Vagina (tissue), 2 donors: ENCODE results near the gene SEMA3B. TPM values are rescaled to one million over a fixed set of nuclear protein-coding genes. Genes with fewer than 3 reads are reported as not detected.

ENCODE experiments used
- DNase-seq, 2 donors: peaks; one replicate each; pipeline ENCODE4 v3.0.0-alpha.2; 2017; ENCODE audit errors: extremely low spot score in 2 of 2
- H3K27ac ChIP-seq: fragments of 200-600 bp; sonication (generic); one replicate; pipeline ENCODE4 v1.5.1; 2019
- H3K27me3 ChIP-seq: fragments of 200-600 bp; sonication (generic); one replicate; pipeline ENCODE4 v1.5.1; 2019
- H3K36me3 ChIP-seq, 2 donors: fragments of 200-600 bp; sonication (generic); one replicate each; pipeline ENCODE4 v1.5.1; 2017 to 2019
- H3K4me1 ChIP-seq: fragments of 200-600 bp; sonication (generic); one replicate; pipeline ENCODE4 v1.5.1; 2019
- H3K4me3 ChIP-seq, 2 donors: fragments of 200-600 bp; sonication (generic); 1 replicate in 1 of 2; 2 replicates in 1 of 2; pipeline ENCODE4 v1.5.1; 2016 to 2019
- H3K9me3 ChIP-seq: fragments of 200-600 bp; sonication (generic); one replicate; pipeline ENCODE4 v1.5.1; 2019
- POLR2A ChIP-seq, 2 donors: fragments of 450-650 bp; IDR thresholded peaks; one replicate each; pipeline ENCODE4 v1.6.1; 2017; ENCODE audit warnings: antibody characterized with exemption in 2 of 2, mild to moderate bottlenecking in 2 of 2, moderate library complexity in 2 of 2
- POLR2AphosphoS5 ChIP-seq, 2 donors: sonication (generic); formaldehyde crosslinking; IDR thresholded peaks; one replicate each; pipeline ENCODE4 v1.9.0; 2017; ENCODE audit warnings: antibody characterized with exemption in 2 of 2, mild to moderate bottlenecking in 2 of 2, low read depth in 1 of 2; ENCODE audit not compliant: insufficient read depth in 1 of 2
- intact Hi-C: fragments of 100-400 bp; cut with DNase I; formaldehyde crosslinking; loops from one replicate; pipeline ENCODE4 v1.15.1; 2023
- total RNA-seq: library from RNA; depleted of rRNA; stranded (reverse); fragments of >200 nt; gene quantifications from one replicate; pipeline ENCODE4 v1.2.3, GENCODE V29; 2016
- TF ChIP-seq, protein P1 (sequence below), 3 experiments: fragments of 450-650 bp in 2 of 3; fragments of 200-600 bp in 1 of 3; sonication (generic) in 1 of 3; IDR thresholded peaks; one replicate each; pipeline ENCODE4 v1.5.1; 2017 to 2019; ENCODE audit warnings: antibody characterized with exemption in 3 of 3, mild to moderate bottlenecking in 2 of 3, moderate library complexity in 2 of 3

Gene SEMA3B
- total RNA-seq, 1 donor from 2014 or later: 32.9 TPM

- intact Hi-C loops: no loop called here
- H3K36me3 ChIP-seq: peaks cover 0 to 12% of the 10 kb centered on the region in 2 donors
Measured at GRCh38 chr3:50318615-50319014, 49.7 kb downstream of the SEMA3B start.

GRCh38 chr3:50319181-50319893 is 50.4 kb downstream of the SEMA3B start:
- Histone ChIP-seq H3K36me3 (peaks cover 0 to 12% of the 10 kb centered on the region in 2 donors), H3K27ac (peak overlapping the region; percentile 74), H3K4me1 (peaks cover 76% of the 10 kb centered on the region), H3K4me3 (peak overlapping the region; percentile 72 to 97), H3K27me3 (no peaks in the 10 kb centered on the region), H3K9me3 (no peaks in the 10 kb centered on the region)
- TF ChIP-seq POLR2A (IDR thresholded peaks at IDR 0.05) (no peak), POLR2AphosphoS5 (IDR thresholded peaks at IDR 0.05; ENCODE audit: insufficient read depth in 1 of 2, low read depth in 1 of 2) (no peak)
- TF ChIP-seq, protein P1, sequence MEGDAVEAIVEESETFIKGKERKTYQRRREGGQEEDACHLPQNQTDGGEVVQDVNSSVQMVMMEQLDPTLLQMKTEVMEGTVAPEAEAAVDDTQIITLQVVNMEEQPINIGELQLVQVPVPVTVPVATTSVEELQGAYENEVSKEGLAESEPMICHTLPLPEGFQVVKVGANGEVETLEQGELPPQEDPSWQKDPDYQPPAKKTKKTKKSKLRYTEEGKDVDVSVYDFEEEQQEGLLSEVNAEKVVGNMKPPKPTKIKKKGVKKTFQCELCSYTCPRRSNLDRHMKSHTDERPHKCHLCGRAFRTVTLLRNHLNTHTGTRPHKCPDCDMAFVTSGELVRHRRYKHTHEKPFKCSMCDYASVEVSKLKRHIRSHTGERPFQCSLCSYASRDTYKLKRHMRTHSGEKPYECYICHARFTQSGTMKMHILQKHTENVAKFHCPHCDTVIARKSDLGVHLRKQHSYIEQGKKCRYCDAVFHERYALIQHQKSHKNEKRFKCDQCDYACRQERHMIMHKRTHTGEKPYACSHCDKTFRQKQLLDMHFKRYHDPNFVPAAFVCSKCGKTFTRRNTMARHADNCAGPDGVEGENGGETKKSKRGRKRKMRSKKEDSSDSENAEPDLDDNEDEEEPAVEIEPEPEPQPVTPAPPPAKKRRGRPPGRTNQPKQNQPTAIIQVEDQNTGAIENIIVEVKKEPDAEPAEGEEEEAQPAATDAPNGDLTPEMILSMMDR (IDR thresholded peaks at IDR 0.05): no peak
- no peak for DNase-seq
- intact Hi-C loops: no loop called here

More at GRCh38 chr3:50318615-50319014, 49.7 kb downstream of the SEMA3B start:
- peaks cover 78% of the 10 kb centered on the region for H3K4me1 ChIP-seq
- H3K4me3 ChIP-seq: peak overlapping the region; percentile 13 to 72
- no peaks in the 10 kb centered on the region for H3K9me3 ChIP-seq
- peak overlapping the region; percentile 74 for H3K27ac ChIP-seq
- DNase-seq: no peak
- no peaks in the 10 kb centered on the region for H3K27me3 ChIP-seq
- TF ChIP-seq, protein P1 (IDR thresholded peaks at IDR 0.05): no peak
- TF ChIP-seq POLR2AphosphoS5 (IDR thresholded peaks at IDR 0.05; ENCODE audit: insufficient read depth in 1 of 2, low read depth in 1 of 2) (no peak), POLR2A (IDR thresholded peaks at IDR 0.05) (no peak)

DNA sequence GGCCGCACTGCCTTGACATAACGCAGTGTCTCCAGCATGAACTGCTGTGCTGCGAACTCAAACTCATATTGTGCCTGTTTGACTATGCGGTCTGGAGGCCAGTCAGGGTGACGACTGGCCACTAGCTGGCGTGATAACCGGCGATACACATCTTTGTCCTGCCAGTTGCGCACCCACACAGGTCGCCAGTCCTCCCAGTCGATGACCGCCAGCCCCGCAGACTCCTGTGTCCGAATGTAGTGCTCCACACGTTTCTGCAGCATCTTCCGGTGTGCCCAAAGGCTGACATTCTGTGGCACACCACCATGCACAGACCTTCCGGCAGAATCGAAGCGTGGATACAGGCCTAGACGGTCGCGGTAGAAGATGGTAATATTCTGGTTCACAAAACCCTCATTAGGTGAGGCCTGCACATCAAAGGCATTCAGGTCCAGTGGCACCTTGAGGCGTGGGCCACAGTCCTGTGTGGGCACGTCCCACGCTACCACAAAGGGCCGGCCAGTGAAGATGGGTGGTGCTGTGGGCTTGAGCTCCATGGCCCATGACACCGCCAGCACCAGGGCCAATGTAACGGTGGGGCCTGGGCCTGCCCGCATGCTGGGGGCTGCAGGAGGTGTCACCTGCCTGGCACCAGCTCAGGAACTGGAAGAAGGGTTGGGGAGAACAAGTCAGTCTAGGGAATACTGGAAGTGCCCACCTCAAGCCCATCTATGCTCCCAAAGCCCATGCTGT is 51.1 kb downstream of the SEMA3B start:
- Histone ChIP-seq H3K9me3 (no peaks in the 10 kb centered on the region), H3K27me3 (no peaks in the 10 kb centered on the region), H3K36me3 (peaks cover 0 to 12% of the 10 kb centered on the region in 2 donors), H3K4me3 (peak overlapping the region; percentile 72 to 97), H3K27ac (peak overlapping the region; percentile 90), H3K4me1 (peaks cover 70% of the 10 kb centered on the region)
- TF ChIP-seq POLR2AphosphoS5 (IDR thresholded peaks at IDR 0.05; ENCODE audit: insufficient read depth in 1 of 2, low read depth in 1 of 2) (no peak), POLR2A (IDR thresholded peaks at IDR 0.05) (no peak)
- TF ChIP-seq, protein P1 (IDR thresholded peaks at IDR 0.05): no peak
- DNase-seq: no peak
- intact Hi-C loops: loop anchor here (5.0 kb wide), 1 partner anchor 63 kb away; no protein-coding TSS in a partner anchor

DNA sequence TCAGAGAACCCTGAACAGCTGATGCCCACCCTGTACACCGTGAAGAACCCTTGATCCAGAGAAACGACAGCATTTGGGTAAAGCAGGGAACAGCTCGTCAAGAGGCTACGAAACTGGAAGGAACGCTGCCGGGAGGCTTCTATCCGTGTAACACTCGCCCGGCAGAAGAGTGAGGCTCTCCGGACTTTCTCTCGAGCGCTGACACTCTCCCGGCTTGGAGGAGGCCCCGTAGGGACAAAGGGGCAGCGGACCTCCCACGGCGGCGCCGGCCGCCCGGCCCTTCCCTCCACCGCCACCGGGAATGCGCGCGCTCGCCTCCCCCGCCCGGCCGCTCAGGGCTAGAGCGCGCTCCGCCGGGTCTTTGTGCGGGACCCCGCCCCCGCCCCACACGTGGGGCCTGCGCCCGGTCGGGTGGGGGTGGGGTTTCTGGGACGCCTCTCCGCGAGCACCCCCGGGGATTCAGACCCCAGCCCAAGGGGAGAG is 51.9 kb downstream of the SEMA3B start:
- no peaks in the 10 kb centered on the region for H3K27me3 ChIP-seq
- peaks cover 0 to 17% of the 10 kb centered on the region in 2 donors for H3K36me3 ChIP-seq
- H3K9me3 ChIP-seq: no peaks in the 10 kb centered on the region
- H3K27ac ChIP-seq: peak overlapping the region; percentile 90
- TF ChIP-seq POLR2AphosphoS5 (IDR thresholded peaks at IDR 0.05; ENCODE audit: insufficient read depth in 1 of 2, low read depth in 1 of 2): no peak
- peak in 1 of 2 donors; percentile 17 for TF ChIP-seq POLR2A (IDR thresholded peaks at IDR 0.05)
- peak overlapping the region; percentile 72 to 97 for H3K4me3 ChIP-seq
- intact Hi-C loops: loop anchor here (5.0 kb wide), 1 partner anchor 64 kb away; no protein-coding TSS in a partner anchor
- peaks cover 65% of the 10 kb centered on the region for H3K4me1 ChIP-seq
- no peak for DNase-seq

GRCh38 chr3:50321336-50322114 is 52.6 kb downstream of the SEMA3B start:
- peaks cover 0 to 20% of the 10 kb centered on the region in 2 donors for H3K36me3 ChIP-seq
- no peaks in the 10 kb centered on the region for H3K27me3 ChIP-seq
- intact Hi-C loops: loop anchor here (2.0 to 5.0 kb wide), 2 partner anchors 23 to 64 kb away; partner anchors contain the start of genes HYAL3 and NAA80
- no peaks in the 10 kb centered on the region for H3K9me3 ChIP-seq
- no peak for DNase-seq
- H3K4me1 ChIP-seq: peaks cover 59% of the 10 kb centered on the region
- TF ChIP-seq POLR2AphosphoS5 (IDR thresholded peaks at IDR 0.05; ENCODE audit: insufficient read depth in 1 of 2, low read depth in 1 of 2): peak; percentile 56 to 76
- TF ChIP-seq POLR2A (IDR thresholded peaks at IDR 0.05): no peak
- TF ChIP-seq, protein P1 (IDR thresholded peaks at IDR 0.05): peak in 1 of 3 experiments; percentile 39
- H3K4me3 ChIP-seq: peak overlapping the region; percentile 72 to 97
- H3K27ac ChIP-seq: peak overlapping the region; percentile 90
